K562 (cell line): ENCODE results near the gene CKAP2. TPM values are rescaled to one million over a fixed set of nuclear protein-coding genes. Genes with fewer than 3 reads are reported as not detected.
A peak's percentile ranks its signal among the peaks of the same experiment; 100 is the strongest.

ENCODE experiments used
- ATF7 ChIP-seq: fragments of 450-650 bp; IDR thresholded peaks from 2 replicates; pipeline ENCODE4 v1.7.1; 2014; ENCODE audit warnings: mild to moderate bottlenecking, moderate library complexity
- GABPB1 ChIP-seq: sonication (generic); formaldehyde crosslinking; IDR thresholded peaks from 2 replicates; pipeline ENCODE4 v1.8.0; 2022; ENCODE audit warnings: mild to moderate bottlenecking, missing genetic modification reagents
- LEF1 ChIP-seq: fragments of 450-650 bp; IDR thresholded peaks from 2 replicates; pipeline ENCODE4 v1.6.1; 2016; ENCODE audit warnings: mild to moderate bottlenecking
- MAFK ChIP-seq: IDR thresholded peaks from 2 replicates; pipeline ENCODE4 v1.6.1; 2011; ENCODE audit warnings: low read length, improper control_type of control experiment
- NCOA6 ChIP-seq: fragments of 450-650 bp; IDR thresholded peaks from 2 replicates; pipeline ENCODE4 v1.6.1; 2017; ENCODE audit warnings: mild to moderate bottlenecking
- POLR2G ChIP-seq: fragments of 200-400 bp; formaldehyde crosslinking; IDR thresholded peaks from 2 replicates; pipeline ENCODE4 v1.6.1; 2017; ENCODE audit warnings: low read depth, mild to moderate bottlenecking, antibody characterized with exemption, low read length, moderate library complexity
- PYGO2 ChIP-seq: fragments of 450-650 bp; IDR thresholded peaks from 2 replicates; pipeline ENCODE4 v1.6.1; 2016; ENCODE audit warnings: mild to moderate bottlenecking, missing genetic modification characterization, moderate library complexity, missing compliant biosample characterization
- SIN3B ChIP-seq: fragments of 450-650 bp; IDR thresholded peaks from 2 replicates; pipeline ENCODE4 v1.6.1; 2017; ENCODE audit warnings: low read depth, mild to moderate bottlenecking, moderate library complexity
- YBX1 ChIP-seq: fragments of 450-650 bp; IDR thresholded peaks from 2 replicates; pipeline ENCODE4 v1.7.1; 2016; ENCODE audit warnings: mild to moderate bottlenecking
- ZKSCAN3 ChIP-seq: fragments of 250-450 bp; sonication (Bioruptor Pico); IDR thresholded peaks from 2 replicates; pipeline ENCODE4 v1.4.0; 2020
- ZNF316 ChIP-seq: fragments of 450-650 bp; IDR thresholded peaks from 2 replicates; pipeline ENCODE4 v1.6.1; 2016
- polyA plus RNA-seq, 8 experiments: library from polyadenylated mRNA; depleted of rRNA in 4 of 8; stranded (reverse) in 5 of 8; unstranded in 3 of 8; fragments of >200 nt; fragmentation: Nextera tagmentation in 2 of 8; fragmentation: Illumina TruSeq in 1 of 8; extraction: Ambion mirVana in 2 of 8; extraction: Trizol in 1 of 8; gene quantifications; 2 replicates each; pipeline versions ENCODE4 v1.2.1 to v1.2.3, GENCODE V29; 2011 to 2014; ENCODE audit warnings: inconsistent platforms in 1 of 8, missing spikeins in 1 of 8
- total RNA-seq, 7 experiments: library from RNA; depleted of rRNA in 6 of 7; stranded (reverse); fragments of >200 nt in 6 of 7; fragmentation: Illumina TruSeq in 2 of 7; extraction: Trizol in 2 of 7; gene quantifications; 2 replicates each; pipeline versions ENCODE4 v1.2.1 to v1.2.3, GENCODE V29; 2011 to 2021; ENCODE audit warnings: low replicate concordance in 1 of 7
- TF ChIP-seq, protein P1 (sequence below), 3 experiments: fragments of 200-800 bp in 1 of 3; sonication (Bioruptor generic) in 1 of 3; sonication (generic) in 1 of 3; formaldehyde crosslinking in 1 of 3; IDR thresholded peaks; 2 replicates each; pipeline versions ENCODE4 v1.6.1 to v1.8.0; 2016 to 2022; ENCODE audit warnings: mild to moderate bottlenecking in 2 of 3, missing compliant biosample characterization in 2 of 3, missing genetic modification characterization in 2 of 3, missing genetic modification reagents in 1 of 3
- TF ChIP-seq, protein P2 (sequence below): fragments of 450-650 bp; conservative IDR thresholded peaks from 2 replicates; pipeline ENCODE4 v1.6.1; 2016; ENCODE audit warnings: missing genetic modification characterization, low read depth, mild to moderate bottlenecking, missing compliant biosample characterization, moderate library complexity
- TF ChIP-seq, protein P3 (sequence below), 2 experiments: IDR thresholded peaks; 2 replicates each; pipeline ENCODE4 v1.6.1; 2012; ENCODE audit warnings: improper control_type of control experiment in 2 of 2, low read depth in 2 of 2, low read length in 2 of 2, borderline replicate concordance in 1 of 2

The CKAP2 gene
- total and polyA plus RNA-seq, 9 of the 15 experiments (the other 6 are each of a cell fraction or from before 2014, with no cell fraction given) = 21.9 to 63.5 (median 34.8) TPM

DNA sequence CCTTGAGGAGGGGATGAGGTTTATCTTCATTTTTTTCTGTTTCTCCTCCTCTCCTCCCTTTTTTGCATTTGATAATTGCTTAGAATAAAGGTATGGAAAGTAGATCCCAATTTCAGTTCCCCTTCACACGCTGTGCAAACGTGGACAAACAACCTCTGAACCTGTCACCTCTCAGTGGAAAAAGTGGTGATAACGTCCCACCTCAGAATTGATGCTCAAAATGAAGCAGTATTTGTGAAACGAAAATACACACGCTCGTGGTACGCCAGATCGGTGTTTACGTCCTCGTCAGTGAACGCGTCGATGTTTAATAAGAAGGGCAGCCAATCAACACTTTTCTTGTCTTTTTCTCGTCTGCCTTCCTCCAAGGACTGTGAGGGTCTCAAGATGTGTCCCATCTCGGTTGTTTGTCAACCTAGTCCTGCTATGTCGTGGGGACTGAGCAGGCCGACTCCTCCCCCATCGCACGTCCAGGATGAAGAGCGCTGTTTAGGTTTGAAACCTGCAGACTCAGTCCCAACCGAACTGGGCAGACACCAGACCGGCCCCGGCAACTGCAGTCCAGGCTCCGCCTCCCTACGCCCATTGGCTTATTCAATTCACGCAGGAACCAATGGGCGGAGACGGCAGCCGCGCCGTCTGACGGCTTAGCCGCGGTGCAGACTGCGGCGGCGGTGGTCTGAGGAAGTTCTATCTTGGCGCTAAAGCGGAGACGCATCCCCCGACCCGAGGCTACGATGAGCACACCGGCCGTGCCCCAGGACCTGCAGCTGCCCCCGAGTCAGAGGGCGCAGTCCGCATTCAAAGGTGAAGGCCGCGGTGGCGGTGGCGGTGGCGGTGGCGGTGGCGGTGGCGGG is at the start of gene CKAP2 (continued):
- TF ChIP-seq GABPB1 (CRISPR knock-in tag) (0 out of 2 replicates have a peak, but pooled peaks have one; percentile 30), PYGO2 (tag) (no peak), ATF7 (peak; percentile 38; the same call in 1 of the 2 replicates), POLR2G (peak; percentile 98), ZKSCAN3 (CRISPR knock-in tag) (no peak), LEF1 (no peak), YBX1 (no peak), NCOA6 (peak; percentile 89), MAFK (0 out of 2 replicates have a peak, but pooled peaks have one; percentile 53), ZNF316 (peak; percentile 7; the same call in 1 of the 2 replicates), SIN3B (peak; percentile 13; the same call in 1 of the 2 replicates)
- TF ChIP-seq, protein P1, sequence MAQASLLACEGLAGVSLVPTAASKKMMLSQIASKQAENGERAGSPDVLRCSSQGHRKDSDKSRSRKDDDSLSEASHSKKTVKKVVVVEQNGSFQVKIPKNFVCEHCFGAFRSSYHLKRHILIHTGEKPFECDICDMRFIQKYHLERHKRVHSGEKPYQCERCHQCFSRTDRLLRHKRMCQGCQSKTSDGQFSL (CRISPR knock-in tag; IDR thresholded peaks at IDR 0.05) = no peak; the same call in 1 of the 2 replicates
- TF ChIP-seq, protein P1 (tag; IDR thresholded peaks at IDR 0.05) = no peak
- TF ChIP-seq, protein P2, sequence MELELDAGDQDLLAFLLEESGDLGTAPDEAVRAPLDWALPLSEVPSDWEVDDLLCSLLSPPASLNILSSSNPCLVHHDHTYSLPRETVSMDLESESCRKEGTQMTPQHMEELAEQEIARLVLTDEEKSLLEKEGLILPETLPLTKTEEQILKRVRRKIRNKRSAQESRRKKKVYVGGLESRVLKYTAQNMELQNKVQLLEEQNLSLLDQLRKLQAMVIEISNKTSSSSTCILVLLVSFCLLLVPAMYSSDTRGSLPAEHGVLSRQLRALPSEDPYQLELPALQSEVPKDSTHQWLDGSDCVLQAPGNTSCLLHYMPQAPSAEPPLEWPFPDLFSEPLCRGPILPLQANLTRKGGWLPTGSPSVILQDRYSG (tag) = no peak
- TF ChIP-seq, protein P3, sequence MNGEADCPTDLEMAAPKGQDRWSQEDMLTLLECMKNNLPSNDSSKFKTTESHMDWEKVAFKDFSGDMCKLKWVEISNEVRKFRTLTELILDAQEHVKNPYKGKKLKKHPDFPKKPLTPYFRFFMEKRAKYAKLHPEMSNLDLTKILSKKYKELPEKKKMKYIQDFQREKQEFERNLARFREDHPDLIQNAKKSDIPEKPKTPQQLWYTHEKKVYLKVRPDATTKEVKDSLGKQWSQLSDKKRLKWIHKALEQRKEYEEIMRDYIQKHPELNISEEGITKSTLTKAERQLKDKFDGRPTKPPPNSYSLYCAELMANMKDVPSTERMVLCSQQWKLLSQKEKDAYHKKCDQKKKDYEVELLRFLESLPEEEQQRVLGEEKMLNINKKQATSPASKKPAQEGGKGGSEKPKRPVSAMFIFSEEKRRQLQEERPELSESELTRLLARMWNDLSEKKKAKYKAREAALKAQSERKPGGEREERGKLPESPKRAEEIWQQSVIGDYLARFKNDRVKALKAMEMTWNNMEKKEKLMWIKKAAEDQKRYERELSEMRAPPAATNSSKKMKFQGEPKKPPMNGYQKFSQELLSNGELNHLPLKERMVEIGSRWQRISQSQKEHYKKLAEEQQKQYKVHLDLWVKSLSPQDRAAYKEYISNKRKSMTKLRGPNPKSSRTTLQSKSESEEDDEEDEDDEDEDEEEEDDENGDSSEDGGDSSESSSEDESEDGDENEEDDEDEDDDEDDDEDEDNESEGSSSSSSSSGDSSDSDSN (IDR thresholded peaks at IDR 0.05; ENCODE audit: borderline replicate concordance in 1 of 2, low read depth in 2 of 2, low read length in 2 of 2) = 0 out of 4 replicates have a peak, but pooled peaks of 1 of the 2 experiments have one; percentile 42
